ENCODE data around the gene SRSF7.
"Not testable (repeated sequence)": the region's sequence is repeated elsewhere in the genome, so short reads cannot be mapped to it uniquely, and the experiment has no call there.

The SRSF7 gene

DNA sequence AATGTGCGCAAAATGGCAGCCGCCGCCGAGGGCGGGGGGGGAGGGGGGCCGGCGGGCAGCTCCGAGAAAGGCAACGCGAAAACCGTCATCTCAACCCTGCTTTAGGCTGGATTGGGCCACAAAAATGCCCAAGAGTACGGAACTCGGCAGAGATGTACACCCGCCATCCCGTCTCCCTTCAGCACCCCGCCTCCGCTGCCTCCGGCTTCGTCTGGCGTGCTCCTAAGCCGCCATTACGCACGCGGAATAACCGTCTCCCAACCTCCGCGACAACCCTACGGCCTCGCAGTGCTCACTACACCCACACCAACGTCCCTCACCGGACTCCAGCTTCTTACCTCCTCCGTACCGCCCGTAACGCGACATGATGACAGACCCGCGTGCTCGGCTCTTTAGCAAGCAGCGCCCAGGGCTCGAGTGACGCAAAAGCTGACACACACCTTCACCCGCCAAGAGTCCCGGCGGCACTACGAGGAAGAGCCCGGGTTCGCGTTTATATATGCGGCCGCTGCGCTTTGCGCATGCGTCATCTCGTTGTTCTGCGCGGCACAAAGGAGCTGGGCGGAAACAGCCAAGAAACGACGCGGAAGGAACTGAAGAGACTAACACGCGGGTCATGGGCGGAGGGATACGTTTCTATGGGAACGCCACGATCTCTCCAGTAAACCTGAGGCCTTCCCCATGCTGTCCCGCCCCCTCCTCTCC lies at the start of gene SRSF7:
Gene SRSF7, minus strand, starts transcription at position 471 of the 705 bp plus-strand sequence. Its CDS starts 105 bp downstream, at position 366.
- DNase-seq: peak; percentile 93

DNA sequence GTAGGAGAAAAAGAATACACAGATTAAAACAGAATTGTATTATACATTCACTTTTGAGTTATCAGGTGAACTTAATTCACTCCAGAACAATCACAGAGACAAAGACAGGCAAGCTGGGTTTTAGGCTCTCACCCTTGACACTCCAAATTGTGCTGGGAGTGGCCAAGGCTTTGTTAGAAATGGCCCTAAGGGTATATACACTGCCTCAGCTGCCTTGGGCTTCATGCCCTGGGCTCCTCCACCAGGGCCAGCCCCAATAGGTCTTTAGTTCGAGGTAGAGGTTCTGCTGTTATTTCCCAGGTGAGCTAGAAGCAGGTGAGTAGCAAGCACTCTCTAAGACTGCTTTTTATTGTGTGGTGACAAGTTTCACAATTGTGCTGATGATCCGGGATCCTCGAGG lies 46.8 kb upstream of the SRSF7 start:
- no peak for DNase-seq

DNA sequence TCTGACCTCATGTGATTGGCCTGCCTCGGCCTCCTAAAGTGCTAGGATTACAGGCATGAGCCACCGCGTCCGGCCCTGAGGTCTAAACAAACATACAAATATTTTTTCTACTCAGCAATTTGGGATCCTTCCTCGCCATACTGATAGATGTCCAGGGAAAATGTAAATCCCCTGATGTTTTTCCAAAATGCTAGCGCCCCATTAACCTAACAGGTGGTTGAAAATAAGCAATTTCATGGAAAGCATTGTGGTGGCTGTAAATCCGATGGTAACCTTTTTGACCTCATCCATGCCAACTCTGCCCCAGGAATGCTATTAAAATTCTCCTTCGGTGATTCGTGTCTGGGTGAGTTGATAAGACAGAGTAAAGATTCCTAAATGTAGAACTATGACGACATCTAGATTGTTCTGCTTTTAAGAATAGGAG lies 46.1 kb upstream of the SRSF7 start:
- DNase-seq: no peak

- DNase-seq: not testable (repeated sequence)
Observed at GRCh38 chr2:38795016-38795415, 43.9 kb upstream of the SRSF7 start.

DNA sequence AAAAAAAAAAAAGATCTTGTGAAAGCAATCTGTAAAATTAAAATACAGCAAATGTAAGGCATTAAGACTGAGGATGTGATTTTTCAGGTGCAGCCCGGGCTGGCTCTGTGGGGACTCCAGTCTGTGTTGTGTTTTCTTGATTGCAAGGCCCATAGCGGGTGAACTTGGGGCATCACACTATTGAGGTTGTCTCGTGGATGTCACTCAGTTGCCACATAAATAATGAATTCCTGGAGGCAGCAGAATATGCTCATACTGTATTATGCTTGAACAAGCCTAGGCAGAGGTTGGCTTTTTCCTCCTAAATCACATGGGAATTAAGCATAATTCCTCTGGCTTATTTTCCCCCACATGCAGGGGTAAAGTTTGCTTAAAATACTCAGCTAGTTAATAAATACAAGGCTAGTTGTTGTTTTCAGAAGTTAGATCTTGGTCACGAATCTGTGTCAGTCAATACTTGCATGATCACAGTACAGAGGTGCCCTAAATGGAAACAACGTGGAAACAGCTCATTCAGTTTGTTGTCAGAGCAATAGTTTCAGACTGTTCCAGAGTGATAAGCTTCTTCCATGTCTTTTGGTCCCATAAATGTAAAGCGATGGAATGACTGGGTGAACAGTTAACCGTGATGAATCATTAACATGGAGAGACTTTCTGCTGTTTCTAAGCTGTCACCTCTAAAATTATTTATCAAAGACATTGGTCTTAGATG lies 43.2 kb upstream of the SRSF7 start:
- no peak for DNase-seq

- no peak for DNase-seq
Observed at GRCh38 chr2:38793511-38793910, 42.4 kb upstream of the SRSF7 start.

- DNase-seq: no peak
Observed at GRCh38 chr2:38792751-38793150, 41.6 kb upstream of the SRSF7 start.

DNA sequence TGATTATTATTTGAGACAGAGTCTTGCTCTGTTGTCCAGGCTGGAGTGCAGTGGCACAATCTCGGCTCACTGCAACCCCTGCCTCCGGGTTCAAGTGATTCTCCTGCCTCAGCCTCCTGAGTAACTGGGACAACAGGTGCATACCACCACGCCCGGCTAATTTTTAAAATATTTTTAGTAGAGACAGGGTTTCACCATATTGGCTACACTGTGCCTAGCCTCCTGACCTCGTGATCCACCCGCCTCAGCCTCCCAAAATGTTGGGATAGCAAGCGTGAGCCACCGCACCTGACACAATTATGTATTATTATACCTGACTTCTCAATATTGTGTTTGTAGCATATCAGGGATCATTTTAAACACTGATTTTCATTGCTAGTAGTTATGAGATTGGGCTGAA lies 41.2 kb upstream of the SRSF7 start:
- not testable (repeated sequence) for DNase-seq

DNA sequence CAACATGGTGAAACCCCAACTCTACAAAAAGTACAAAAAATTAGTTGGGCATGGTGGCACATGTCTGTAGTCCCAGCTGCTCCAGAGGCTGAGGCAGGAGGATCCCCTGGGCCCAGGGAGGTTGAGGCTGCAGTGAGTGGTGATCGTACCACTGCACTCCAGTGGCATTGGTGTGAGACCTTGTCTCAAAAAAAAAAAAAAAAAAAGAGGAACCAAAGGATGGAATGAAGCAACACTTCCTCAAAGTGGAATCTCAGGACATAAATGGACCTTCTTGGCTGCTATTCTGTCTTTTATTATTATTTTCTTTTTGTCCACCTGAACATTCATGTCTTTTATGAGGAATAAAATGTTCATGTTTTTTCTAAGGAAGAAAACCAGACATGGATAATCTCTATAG lies 40.6 kb upstream of the SRSF7 start:
- no peak for DNase-seq

DNA sequence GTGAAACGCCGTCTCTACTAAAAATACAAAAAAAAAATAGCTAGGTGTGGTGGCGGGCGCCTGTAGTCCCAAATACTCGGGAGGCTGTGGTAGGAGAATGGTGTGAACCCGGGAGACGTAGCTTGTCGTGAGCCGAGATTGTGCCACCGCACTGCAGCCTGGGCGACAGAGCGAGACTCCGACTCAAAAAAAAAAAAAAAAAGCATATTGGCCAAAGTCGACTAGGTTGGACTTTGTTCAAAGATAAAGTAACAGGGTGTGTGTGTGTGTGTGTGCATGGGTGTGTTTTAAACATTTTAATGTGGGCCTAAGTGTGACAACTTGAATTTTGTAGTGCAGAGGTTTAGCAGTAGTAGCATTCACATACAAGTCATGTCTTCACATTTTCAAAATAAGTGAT lies 38.5 kb upstream of the SRSF7 start:
- no peak for DNase-seq

DNA sequence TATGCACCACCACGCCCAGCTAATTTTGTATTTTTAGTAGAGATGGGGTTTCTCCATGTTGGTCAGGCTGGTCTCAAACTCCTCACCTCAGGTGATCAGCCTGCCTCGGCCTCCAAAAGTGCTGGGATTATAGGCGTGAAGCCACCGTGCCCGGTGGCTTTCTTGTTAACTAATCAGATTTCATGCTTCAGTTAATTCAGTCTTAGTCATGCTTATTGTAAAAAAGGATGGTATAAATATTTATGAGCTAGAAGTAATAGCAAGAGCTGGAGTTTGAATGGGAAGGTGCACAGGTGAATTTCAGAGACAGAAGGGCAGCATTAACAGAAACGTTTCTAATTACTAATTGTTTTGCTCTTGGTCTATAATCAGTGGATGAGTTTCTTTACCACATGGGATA lies 37.1 kb upstream of the SRSF7 start:
- DNase-seq: no peak

DNA sequence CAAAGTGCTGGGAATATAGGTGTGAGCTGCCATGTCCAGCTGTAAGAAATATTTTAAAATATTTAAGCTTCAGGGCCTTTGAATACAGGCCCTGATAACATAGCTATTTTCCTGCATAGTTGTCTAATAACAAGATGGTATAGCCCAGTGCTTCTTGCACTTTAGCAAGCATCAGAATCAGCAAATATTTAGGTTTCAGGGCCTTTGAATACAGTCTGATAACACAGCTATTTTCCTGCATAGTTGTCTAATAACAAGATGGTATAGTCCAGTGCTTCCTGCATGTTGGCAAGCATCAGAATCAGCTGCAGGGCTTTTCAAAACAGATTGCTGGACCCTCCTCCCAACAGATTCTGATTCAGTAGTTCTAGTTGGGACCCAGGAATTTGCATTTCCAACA lies 32.4 kb upstream of the SRSF7 start:
- no peak for DNase-seq

- no peak for DNase-seq
Observed at GRCh38 chr2:38778687-38779082, 27.5 kb upstream of the SRSF7 start.

DNA sequence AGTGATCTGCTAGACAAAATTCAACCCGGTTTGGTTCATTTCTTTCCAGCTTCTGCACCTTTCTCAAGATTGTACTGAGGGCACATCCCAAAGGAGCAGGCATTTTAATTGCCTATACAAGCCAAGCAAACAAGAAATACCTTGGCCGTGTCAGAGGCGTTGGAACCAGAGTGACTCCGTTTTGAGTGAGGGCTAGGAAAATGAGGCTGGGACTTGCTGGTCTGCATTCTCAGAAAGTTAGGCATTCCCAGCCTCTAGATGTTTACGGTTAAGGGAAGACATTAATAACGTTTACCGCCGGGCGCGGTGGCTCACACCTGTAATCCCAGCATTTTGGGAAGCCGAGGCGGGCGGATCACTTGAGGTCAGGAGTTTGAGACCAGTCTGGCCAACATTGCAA lies 25.4 kb upstream of the SRSF7 start:
- DNase-seq: no peak

- no peak for DNase-seq
Observed at GRCh38 chr2:38775921-38776225, 24.7 kb upstream of the SRSF7 start.

DNA sequence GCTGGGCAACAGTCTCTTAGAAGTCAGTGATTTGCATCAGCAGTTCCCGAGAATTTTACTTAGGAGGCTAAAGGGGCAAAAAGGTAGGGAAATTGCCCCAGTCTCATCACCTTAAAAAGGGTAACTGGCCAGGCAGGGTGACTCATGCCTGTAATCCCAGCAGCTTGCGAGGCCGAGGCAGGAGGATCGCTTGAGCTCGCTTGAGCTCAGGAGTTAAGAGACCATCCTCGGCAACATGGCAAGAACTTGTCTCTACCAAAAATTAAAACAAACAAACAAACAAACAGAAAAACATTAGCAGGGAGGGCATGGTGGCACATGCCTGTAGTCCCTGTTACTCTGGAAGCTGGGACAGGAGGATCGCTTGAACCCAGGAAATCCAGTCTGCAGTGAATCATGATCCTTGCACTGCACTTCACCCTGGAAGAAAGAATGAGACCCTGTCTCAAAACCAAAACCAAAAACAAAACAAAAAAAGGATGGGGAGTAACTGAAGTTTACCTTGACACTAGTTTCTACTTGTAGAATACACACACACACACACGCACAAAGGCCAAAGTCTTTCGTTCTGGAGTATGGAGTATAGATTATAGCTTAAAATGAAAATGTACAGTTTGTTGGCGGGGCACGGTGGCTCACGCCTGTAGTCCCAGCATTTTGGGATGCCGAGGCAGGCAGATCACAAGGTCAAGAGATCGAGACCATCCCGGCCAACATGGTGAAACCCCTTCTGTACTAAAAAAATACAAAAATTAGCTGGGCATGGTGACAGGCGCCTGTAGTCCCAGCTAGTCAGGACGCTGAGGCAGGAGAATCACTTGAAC lies 24.1 kb upstream of the SRSF7 start:
- DNase-seq: no peak

DNA sequence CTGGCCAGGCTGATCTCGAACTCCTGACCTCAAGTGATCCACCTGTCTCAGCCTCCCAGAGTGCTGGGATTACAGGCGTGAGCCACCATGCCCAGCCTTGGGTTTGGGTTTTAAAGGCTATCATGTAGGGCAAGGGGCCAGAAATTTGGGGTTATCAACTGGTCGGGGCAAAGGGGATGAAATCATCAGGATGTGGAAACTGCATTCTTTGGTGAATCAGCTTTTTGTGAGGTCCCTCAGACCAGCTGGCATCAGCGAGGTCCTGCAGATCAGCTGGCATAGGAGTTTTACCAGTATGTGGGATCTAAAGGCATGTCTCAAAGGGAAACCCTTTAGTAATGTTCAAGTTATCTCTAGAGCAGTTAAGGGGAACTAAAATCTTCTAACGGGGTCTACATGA lies 20.5 kb upstream of the SRSF7 start:
- no peak for DNase-seq

DNA sequence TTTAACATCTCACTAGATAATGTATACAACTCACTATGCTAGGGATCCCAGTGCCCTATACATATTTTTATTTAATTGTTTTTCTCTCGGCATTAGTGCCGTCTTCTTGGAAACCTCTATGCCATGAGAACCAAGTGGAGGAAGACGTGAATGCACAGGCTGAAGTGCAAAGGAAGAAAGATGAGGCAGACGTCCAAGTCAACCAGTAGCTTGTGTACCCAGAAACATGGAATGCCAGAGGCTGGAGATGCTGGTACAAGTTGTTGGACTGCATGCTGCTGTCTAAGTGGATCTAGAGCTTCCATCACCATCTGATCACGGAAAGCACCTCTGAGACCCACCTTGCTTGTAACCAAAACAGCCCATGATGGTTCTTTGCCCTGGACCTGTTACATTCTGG lies 14.4 kb upstream of the SRSF7 start:
- DNase-seq: no peak

- no peak for DNase-seq
Observed at GRCh38 chr2:38765149-38765548, 14.0 kb upstream of the SRSF7 start.

GRCh38 chr2:38763728-38764127 lies 12.6 kb upstream of the SRSF7 start:
- no peak for DNase-seq

- no peak for DNase-seq
Observed at GRCh38 chr2:38763228-38763627, 12.1 kb upstream of the SRSF7 start.

- not testable (repeated sequence) for DNase-seq
Observed at GRCh38 chr2:38755891-38756290, 4.7 kb upstream of the SRSF7 start.

GRCh38 chr2:38754506-38754905 lies 3.3 kb upstream of the SRSF7 start:
- no peak for DNase-seq

DNA sequence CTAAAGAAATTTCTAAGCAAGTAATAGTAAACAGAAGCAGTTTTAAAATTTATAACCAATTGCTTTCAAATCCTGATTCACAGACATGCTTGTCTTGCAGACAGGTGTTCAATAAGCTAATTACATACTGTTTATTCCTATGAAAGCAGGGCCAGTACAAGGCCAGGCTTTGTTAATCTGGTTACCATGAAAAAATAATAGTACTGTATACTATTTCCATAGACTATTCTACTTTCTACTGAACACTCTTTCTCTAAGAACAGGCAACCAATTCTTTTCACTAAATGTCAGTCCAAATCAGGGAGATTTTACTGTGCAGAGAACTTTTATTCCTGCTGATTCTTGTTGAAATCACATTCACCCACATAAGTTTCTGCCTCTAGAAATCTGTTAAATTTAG lies 2.9 kb upstream of the SRSF7 start:
- DNase-seq: no peak

Data from NCI-H2029 treated with DMSO at 0.1 percent for 48 hours (cell line).